ENCODE measurements around the gene LRBA. TPM values are rescaled to one million over a fixed set of nuclear protein-coding genes. Genes with fewer than 3 reads are reported as not detected.

LRBA gene
- total RNA-seq, 1 donor from 2014 or later = 39.9 TPM

DNA sequence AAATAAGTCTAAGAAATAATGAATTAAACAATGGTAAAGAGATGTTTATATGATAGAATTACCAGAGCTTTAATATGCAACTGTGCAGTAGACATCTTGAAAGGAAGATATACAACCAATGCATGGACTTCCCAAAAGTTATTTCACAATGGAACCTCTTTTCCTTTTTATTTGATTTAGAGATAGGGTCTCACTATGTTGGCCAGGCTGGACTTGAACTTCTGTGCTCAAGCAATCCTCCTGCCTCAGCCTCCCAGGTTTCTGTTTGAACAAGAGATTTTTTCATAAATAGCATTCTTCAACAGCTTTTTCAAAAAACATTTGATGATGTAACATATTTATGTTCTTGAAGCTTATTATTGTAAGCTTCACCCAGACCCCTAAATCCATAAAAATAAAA lies 72.0 kb downstream of the LRBA start:
- Histone ChIP-seq H3K36me3 (no peaks in the 10 kb centered on the region), H3K27me3 (no peaks in the 10 kb centered on the region), H3K4me3 (no peak overlapping the region), H3K27ac (no peak overlapping the region), H3K4me1 (no peaks in the 10 kb centered on the region), H3K9me3 (no peaks in the 10 kb centered on the region)
- TF ChIP-seq, protein P1, sequence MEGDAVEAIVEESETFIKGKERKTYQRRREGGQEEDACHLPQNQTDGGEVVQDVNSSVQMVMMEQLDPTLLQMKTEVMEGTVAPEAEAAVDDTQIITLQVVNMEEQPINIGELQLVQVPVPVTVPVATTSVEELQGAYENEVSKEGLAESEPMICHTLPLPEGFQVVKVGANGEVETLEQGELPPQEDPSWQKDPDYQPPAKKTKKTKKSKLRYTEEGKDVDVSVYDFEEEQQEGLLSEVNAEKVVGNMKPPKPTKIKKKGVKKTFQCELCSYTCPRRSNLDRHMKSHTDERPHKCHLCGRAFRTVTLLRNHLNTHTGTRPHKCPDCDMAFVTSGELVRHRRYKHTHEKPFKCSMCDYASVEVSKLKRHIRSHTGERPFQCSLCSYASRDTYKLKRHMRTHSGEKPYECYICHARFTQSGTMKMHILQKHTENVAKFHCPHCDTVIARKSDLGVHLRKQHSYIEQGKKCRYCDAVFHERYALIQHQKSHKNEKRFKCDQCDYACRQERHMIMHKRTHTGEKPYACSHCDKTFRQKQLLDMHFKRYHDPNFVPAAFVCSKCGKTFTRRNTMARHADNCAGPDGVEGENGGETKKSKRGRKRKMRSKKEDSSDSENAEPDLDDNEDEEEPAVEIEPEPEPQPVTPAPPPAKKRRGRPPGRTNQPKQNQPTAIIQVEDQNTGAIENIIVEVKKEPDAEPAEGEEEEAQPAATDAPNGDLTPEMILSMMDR (IDR thresholded peaks at IDR 0.05) = no peak
- DNase-seq = no peak
- intact Hi-C loops (cut with DNase I) = no loop called here
- ATAC-seq = no peak

DNA sequence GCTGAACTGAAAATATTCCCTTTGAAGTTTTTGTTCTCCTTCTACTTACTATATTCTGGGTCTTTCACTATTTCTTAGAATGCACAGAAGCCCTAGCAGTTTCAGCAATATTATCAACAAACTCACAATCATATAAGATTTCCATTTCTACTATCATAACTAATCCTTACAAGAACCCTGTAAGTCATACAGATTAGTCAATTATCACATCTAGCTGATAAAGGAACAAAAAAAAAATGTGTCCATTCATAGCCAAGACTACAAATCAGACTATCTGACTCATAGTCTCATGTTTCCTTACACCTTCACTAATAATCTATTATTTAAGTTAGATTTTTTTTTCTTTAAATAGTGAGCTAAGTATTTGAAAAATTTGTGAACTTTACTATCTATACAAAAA lies 72.5 kb downstream of the LRBA start:
- no peak for DNase-seq
- Histone ChIP-seq H3K4me3 (no peak overlapping the region), H3K9me3 (no peaks in the 10 kb centered on the region), H3K27me3 (no peaks in the 10 kb centered on the region), H3K4me1 (no peaks in the 10 kb centered on the region), H3K36me3 (no peaks in the 10 kb centered on the region), H3K27ac (no peak overlapping the region)
- TF ChIP-seq, protein P1 (IDR thresholded peaks at IDR 0.05) = no peak
- no peak for ATAC-seq
- intact Hi-C loops (cut with DNase I) = no loop called here

DNA sequence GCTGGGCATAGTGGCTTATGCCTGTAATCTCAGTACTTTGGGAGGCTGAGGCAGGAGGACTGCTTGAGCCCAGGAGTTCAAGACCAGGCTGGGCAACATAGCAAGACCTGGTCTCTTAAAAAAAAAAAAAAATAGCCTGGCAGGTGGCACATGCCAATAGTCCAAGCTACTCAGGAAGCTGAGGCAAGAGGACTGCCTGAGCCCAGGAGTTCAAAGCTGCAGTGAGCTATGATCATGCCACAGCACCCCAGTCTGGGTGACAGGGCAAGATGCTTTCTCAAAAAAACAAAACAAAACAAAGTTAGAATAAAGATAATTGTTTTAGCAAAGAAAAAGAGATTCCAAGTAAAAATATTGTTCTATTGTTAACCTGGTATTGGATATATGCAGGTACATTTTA lies 75.0 kb downstream of the LRBA start:
- no peaks in the 10 kb centered on the region for H3K9me3 ChIP-seq
- H3K27me3 ChIP-seq = no peaks in the 10 kb centered on the region
- TF ChIP-seq, protein P1 (IDR thresholded peaks at IDR 0.05) = no peak
- intact Hi-C loops (cut with DNase I) = no loop called here
- H3K27ac ChIP-seq = no peak overlapping the region
- H3K4me3 ChIP-seq = no peak overlapping the region
- H3K36me3 ChIP-seq = no peaks in the 10 kb centered on the region
- ATAC-seq = no peak
- no peaks in the 10 kb centered on the region for H3K4me1 ChIP-seq
- no peak for DNase-seq

DNA sequence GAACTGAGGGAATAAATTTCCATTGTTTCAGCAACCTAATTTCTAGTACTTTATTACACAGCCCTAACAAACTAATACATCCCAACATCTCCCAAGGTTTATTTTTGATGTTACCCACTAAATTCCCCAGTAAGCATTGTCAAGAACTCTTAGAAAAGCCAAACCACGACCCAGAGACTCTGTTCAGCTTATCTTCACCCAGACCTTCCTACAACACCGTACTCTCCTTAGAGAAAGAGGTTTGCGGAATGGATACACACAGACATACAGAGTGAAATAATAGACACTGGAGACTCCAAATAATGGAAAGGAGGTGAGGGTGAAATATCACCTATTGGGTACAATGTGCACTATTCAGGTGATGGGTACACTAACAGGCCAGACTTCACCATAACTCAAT lies 75.6 kb downstream of the LRBA start:
- DNase-seq = no peak
- no peaks in the 10 kb centered on the region for H3K4me1 ChIP-seq
- no peaks in the 10 kb centered on the region for H3K27me3 ChIP-seq
- ATAC-seq = no peak
- no peaks in the 10 kb centered on the region for H3K36me3 ChIP-seq
- no peak overlapping the region for H3K4me3 ChIP-seq
- H3K9me3 ChIP-seq = no peaks in the 10 kb centered on the region
- H3K27ac ChIP-seq = no peak overlapping the region
- intact Hi-C loops (cut with DNase I) = no loop called here
- TF ChIP-seq, protein P1 (IDR thresholded peaks at IDR 0.05) = no peak

DNA sequence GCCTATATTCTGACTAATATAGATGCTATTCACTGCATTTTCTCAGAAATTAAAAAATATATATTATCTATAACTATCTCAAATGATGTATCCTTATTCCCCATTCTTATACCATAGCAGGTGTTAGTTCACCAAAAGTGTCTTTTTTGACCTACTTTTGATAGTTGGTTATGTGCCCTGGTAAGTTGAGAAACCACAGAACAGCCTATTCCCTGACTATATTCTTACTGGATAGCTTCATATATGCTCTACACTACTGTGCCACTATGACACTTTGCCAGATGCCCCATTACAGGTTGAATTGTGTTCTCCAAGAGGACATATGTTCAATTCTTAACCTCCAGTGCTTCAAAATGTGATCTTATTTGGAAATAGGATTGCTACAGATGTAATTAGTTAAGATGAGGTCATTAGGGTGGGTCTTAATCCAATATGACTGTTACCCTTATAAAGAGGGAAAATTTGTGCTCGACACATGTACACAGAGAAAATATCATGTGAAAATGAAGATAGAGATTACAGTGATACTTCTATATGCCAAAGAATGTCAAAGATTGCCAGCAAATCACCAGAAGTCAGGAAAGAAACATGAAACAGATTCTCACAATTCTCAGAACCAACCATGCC lies 76.1 kb downstream of the LRBA start:
- Histone ChIP-seq H3K9me3 (no peaks in the 10 kb centered on the region), H3K27me3 (no peaks in the 10 kb centered on the region), H3K4me3 (no peak overlapping the region), H3K36me3 (no peaks in the 10 kb centered on the region), H3K27ac (no peak overlapping the region), H3K4me1 (no peaks in the 10 kb centered on the region)
- intact Hi-C loops (cut with DNase I) = no loop called here
- no peak for DNase-seq
- TF ChIP-seq, protein P1 (IDR thresholded peaks at IDR 0.05) = no peak
- no peak for ATAC-seq

DNA sequence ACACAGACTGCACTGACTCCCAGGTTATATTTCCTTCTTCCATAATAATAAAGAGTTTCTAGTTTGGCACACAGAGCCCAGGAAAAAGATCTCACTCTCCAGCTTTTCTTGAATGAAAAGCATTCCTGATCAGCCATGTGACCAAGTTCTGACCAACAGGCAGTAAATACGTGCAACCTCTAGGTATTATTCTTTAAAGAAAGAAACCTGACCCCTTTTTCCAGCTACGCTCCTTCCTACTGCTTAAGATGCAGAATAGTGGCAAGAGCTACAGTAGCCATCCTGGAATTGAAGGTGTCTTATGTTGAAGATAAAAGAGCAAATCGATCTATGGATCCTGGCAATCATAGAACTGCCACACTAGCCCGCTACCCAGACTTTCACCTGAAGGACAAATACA lies 76.7 kb downstream of the LRBA start:
- Histone ChIP-seq H3K4me1 (no peaks in the 10 kb centered on the region), H3K4me3 (no peak overlapping the region), H3K27me3 (no peaks in the 10 kb centered on the region), H3K27ac (no peak overlapping the region), H3K36me3 (no peaks in the 10 kb centered on the region), H3K9me3 (no peaks in the 10 kb centered on the region)
- intact Hi-C loops (cut with DNase I) = no loop called here
- ATAC-seq = no peak
- TF ChIP-seq, protein P1 (IDR thresholded peaks at IDR 0.05) = no peak
- no peak for DNase-seq
